ENCODE data around the gene NRP1.
"Not testable (repeated sequence)": the region's sequence is repeated elsewhere in the genome, so short reads cannot be mapped to it uniquely, and the experiment has no call there.

The NRP1 gene

DNA sequence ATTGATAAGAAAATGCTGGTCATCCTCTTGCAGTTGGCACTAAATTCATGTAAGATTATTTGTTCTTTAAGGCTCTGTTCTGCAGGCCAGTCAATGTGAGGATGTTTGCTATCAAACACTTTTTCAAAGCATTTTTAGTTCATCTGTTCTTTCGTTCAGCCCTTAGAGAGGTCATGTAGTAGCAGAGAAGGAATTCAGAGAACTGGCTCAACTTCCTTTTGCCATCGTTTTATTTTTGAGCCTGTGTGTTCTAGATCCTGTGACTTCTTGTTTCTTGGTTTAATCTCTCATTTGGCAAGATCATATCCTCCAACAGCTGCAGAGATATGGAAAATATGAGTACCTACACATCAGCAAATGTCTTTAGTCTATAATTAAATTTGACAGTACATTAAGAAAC, 184.3 kb downstream of the NRP1 start:
- no peak for DNase-seq (ENCODE audit: low read depth)

GRCh38 chr10:33147013-33147310, 187.5 kb downstream of the NRP1 start:
- no peak for DNase-seq (ENCODE audit: low read depth)

DNA sequence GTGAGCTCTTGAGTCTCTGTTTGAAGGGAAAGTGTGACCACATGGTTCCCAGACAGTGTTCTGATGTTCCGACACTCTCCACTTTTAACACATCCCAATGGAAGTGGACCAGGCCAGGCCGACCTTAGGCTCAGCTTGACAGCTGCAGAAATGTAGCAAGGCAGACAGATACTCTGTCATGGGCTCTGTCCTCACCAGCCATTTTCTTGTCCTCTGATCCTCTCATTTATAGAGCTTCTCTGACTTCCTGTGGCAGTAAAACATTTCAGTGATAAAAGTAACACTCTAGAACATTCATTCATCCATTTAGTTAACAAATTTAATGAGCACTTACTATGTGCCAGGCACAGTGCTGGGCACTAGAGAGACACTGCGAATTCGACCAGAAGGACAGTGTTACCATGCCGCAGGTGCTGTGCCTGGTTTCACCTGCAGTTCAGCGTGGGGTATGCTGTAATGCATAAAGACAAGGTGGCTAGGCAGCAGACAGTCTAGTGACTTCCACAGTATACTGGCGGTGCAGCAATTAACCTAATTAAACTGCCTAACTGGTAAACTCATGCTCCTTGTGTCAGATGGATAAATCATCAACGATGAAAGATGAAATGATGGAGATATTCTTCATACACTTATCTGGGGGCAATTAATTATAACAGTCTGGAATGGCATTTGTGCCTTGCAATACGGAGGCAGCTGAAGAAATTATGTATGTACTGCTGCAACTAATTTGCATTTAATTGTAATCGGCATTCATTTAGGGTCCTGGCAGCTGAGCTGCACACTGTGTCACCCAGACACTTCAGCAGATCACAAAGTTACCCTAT, 188.1 kb downstream of the NRP1 start:
- DNase-seq (ENCODE audit: low read depth), result no peak

GRCh38 chr10:33145451-33146188, 188.8 kb downstream of the NRP1 start:
- DNase-seq (ENCODE audit: low read depth), result no peak

DNA sequence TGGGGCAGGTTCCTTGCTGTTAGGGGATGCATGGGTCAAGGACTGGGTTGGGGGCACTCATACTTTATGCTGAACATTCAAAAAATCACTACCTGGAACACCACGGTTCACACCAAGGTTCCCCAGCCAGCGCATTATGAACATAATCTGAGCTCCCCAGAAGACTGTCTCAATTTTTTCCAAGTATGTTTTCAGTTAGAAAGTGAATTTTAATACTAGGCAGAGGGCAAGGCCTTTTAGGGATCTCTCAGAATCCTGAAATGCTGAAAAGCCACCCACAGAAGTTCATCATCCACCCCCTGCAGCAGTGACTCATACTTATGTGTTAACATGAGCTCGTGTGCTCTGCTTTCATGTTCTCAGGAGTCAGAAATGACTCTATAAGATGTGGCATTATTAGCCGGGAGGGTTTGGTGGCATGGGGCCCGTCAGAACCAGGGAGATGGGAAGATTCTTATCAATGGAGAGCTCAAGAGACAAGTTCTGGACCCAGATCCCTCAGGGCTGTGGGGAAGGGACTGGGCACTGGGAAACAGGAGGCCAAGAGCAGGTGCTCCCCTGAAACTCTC, 191.2 kb downstream of the NRP1 start:
- DNase-seq (ENCODE audit: low read depth), result peak; percentile 36

- DNase-seq (ENCODE audit: low read depth), result no peak
Measured at GRCh38 chr10:33142295-33142694, 192.2 kb downstream of the NRP1 start.

- no peak for DNase-seq (ENCODE audit: low read depth)
Measured at GRCh38 chr10:33141251-33141650, 193.2 kb downstream of the NRP1 start.

DNA sequence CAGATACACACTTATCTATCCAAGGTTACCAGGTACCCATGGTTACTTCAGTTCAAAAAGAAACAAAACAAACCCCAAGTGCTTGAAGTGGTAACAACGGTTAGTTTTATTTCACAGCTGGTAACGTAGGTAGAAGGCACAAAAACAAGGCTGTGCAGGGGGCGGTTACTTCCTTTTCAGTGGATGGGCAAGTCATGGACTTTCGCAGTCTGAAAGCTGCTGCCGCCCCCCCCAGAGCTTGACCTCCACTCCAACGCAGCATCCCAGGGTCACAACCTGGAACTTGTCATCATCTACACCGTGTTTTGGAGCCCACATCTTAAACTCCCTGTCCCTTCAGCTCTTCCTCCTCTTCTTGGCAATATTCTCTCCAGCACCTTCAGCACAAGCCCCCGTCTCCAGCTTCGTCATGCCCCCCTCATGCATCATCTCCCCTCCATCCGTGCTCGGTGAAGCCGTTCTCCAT, 195.3 kb downstream of the NRP1 start:
- DNase-seq (ENCODE audit: low read depth), result no peak

GRCh38 chr10:33138686-33139085, 195.8 kb downstream of the NRP1 start:
- not testable (repeated sequence) for DNase-seq (ENCODE audit: low read depth)

DNA sequence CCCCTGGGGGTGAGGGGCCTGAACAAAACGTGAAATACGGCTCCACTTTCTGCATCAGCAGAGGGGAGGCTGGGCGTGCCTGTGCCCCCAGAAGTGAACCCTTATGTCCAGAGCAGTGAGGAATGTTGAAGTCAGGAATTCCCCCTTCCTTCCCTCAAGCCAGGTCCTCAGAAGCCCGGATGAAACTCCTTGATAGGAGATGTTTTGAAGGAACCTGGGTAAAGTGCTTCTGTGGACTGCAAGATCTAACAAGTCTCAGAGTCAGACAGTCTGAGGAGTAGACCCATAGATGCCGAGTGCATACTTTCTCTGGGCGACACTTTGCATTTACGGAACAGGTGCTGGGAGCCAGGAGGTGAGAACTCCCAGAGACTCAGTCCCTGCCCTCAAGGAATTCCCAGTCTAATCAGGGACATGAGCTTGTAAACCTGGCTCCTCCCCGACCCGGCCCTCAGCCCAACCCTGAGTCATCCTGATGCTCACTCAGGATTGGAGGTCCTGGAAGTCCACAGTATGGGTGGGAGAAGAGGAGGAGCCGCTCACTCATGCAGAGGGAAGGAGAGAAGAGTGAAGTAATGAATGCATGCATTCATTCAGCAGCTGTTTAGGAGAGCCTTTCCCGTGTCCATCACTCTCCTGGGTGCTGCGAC, 197.0 kb downstream of the NRP1 start:
- no peak for DNase-seq (ENCODE audit: low read depth)

DNA sequence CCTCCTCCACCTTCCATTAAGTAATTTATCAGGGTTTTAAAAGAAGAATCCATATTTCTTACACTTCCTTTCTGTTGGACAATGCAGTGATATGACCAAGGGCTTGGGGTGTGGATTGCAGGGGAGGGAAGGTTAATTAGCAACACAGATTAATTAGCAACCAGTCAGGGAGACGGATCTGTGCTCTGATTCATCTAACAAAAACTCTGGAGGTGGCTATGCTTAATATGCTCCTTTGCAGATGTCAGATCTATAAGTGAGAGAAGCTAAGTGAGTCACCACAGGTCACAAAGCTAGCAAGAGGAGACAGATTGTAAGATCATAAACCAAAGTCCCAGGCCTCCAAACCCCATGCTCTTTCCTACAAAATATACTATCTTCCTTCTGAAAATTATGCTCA, 197.7 kb downstream of the NRP1 start:
- DNase-seq (ENCODE audit: low read depth), result no peak

- DNase-seq (ENCODE audit: low read depth), result no peak
Measured at GRCh38 chr10:33136271-33136670, 198.2 kb downstream of the NRP1 start.

DNA sequence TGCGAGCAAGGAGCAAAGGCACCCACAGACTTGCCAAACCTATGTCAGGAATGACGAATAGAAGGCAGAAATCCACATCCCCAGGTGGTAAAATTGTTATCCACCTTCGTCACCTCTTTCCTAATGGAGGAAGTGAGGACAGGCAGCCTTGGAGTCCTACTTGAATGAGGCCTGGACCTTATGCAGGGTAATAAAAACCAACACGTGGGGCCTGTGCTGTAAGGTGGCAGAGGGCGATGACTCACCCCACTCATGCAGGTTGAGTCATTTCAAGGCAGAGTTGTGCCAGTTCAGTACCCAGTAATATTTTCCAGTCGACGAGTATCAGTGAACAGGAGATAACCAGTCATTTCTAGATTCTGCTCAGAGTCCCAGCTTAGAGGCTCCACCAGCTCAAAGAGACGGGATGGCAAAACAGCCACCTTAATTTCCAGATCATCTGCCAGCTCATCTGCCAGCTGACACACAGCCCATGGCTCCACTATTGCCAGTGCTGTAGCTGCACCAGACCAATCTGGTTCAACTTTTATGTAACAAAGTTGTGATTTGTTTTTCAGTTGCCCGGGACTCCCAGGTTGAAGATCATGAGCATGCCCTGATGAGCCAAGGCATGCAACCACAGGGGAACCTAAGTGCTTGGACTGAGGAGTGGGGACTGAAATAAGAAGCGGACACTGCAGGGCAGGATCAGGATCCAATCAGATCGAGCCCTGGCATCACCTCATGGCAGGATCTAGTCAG, 200.3 kb downstream of the NRP1 start:
- no peak for DNase-seq (ENCODE audit: low read depth)

DNA sequence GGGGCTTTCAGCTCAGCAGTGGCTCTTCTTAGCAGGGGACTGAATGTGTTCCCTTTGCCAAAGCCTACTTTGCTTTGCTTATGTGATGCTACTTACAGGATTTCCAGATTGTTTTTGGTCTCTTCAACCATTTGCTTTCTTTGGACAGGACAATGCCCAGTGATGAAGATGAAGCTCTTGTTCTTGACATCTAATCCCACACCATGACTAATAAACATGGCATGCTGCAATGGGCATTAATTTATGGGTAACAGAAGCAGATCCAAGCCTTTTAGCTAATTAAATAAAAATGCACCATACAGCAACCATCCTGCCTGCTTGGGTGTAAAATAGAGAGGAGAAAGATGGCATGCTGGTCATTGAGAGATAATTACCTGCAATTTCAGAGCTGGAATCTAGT, 200.9 kb downstream of the NRP1 start:
- no peak for DNase-seq (ENCODE audit: low read depth)

GRCh38 chr10:33132626-33133025, 201.8 kb downstream of the NRP1 start:
- DNase-seq (ENCODE audit: low read depth), result no peak

DNA sequence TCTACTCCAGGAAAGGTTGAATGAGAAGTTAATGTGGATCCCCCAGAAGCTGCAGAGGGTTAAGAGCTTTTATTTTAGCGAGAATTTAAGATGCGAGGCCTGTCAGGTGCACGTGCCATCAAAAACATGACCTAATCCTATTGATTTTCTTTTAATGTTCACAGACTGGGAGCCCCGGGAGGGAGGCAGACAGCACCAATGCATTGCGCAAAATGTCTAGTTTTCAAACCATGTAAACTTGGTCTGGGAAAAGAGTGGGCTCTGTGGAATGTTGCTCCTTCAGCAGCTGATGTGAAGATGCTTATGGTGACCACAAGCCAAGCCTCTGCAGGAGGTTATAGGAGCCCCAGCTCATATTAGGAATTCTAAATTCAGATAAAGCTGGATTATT, 204.5 kb downstream of the NRP1 start:
- DNase-seq (ENCODE audit: low read depth), result no peak

- DNase-seq (ENCODE audit: low read depth), result no peak
Measured at GRCh38 chr10:33129141-33129995, 205.1 kb downstream of the NRP1 start.

GRCh38 chr10:33127622-33128021, 206.8 kb downstream of the NRP1 start:
- no peak for DNase-seq (ENCODE audit: low read depth)
